HG03442 (cell line): ENCODE data around the gene KLF15.

Experiments used
- ATAC-seq: cut with Tn5 transposase; IDR thresholded peaks from one replicate; pipeline ENCODE4 v1.9.1; 2021; ENCODE audit warnings: mild to moderate bottlenecking, moderate library complexity; ENCODE audit not compliant: unreplicated experiment

KLF15 gene

GRCh38 chr3:126307591-126308393, 49.4 kb downstream of the KLF15 start:
- ATAC-seq = no peak

GRCh38 chr3:126306888-126307482, 50.2 kb downstream of the KLF15 start:
- no peak for ATAC-seq

GRCh38 chr3:126306397-126306796, 50.8 kb downstream of the KLF15 start:
- no peak for ATAC-seq

DNA sequence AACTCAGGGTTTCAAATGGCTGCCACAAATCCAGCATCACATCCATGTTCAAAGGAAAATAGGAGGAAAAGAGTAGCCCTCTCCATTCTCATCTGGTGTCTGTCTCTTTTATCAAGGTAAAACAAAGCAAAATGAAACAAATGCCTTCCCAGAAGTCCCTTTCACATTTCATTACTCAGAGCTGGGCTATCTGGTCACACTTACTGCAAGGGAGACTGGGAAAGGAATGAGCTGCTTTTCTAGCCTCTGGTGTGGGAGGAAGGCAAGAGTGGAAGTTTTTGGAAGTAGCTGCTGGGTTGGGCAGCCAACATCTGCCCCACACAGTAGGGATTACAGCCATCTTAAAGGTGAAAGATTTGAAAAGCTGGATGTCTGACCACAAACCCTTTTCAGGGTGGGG, 51.8 kb downstream of the KLF15 start:
- ATAC-seq = no peak

DNA sequence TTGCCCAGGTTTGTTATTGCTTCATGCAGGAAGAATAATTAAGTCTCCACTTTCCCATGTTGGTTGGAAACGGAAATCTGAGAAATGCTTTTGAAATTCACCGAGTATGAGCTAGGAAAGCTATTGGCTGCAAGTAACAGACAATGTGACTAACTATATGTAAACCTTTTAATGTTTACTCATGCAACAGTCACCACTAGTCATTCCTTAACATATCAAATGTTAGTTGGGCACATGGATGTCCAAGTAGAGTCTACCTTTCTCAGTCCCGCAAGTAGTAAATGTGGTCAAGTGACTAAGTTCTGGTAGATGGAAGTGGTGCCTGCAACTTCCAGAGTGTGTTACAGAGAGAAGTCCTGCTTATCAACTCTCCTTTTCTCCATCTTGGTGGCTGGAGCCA, 52.5 kb downstream of the KLF15 start:
- ATAC-seq = no peak

GRCh38 chr3:126304291-126304690, 52.9 kb downstream of the KLF15 start:
- no peak for ATAC-seq

DNA sequence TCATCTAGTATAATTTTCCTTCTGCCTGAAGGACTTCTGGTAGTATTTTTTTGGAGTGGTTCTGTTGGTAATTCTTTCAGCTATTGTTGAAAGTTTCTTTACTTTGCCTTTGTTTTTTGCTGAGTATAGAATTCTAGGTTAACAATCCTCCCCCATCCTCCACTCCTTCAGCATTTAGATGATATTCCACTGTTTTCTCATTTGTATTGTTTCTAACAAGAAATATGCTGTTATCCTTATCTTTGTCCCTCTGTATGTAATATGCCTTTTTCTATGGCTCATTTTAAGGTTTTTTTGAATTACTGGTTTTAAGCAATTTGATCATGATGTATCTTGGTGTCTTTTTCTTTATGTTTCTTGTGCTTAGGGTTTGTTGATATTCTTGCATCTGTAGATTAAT, 53.9 kb downstream of the KLF15 start:
- no peak for ATAC-seq

DNA sequence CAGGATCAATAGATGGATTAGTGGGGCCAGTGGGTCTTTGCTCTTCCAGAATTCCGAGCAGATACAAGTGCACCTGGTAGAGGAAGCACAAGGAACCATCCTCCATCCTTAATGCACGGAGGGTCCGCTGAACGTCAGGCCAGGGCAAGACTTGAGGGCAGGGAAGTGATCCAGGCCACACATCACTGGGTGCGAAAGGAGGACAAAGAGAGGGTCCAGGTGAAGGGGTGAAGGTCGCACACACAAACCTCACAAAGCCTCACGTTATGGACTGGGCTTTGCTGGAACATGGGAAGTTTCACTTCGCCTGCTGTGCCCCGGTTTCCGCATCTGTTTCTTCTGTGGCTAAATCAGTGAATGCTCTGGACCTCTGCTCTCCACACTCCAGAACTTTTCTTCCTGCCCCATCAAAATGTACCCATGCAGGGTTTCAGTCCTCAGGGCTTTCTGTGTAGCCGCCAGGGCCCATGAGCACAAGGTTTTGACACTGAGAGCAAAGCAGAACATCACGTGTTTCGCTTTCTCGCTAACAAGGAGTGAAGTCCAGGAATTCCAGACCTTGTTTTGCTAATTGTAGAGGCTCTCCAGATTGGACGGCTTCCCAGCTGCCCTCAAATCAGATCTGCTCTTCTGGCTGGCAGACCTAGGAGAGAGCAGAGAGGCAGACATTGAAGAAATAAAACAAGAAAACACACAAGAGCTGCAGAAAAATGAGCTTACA, 56.3 kb downstream of the KLF15 start:
- no peak for ATAC-seq

GRCh38 chr3:126300001-126300760, 57.0 kb downstream of the KLF15 start:
- no peak for ATAC-seq

GRCh38 chr3:126295407-126295939, 61.7 kb downstream of the KLF15 start:
- ATAC-seq = no peak

DNA sequence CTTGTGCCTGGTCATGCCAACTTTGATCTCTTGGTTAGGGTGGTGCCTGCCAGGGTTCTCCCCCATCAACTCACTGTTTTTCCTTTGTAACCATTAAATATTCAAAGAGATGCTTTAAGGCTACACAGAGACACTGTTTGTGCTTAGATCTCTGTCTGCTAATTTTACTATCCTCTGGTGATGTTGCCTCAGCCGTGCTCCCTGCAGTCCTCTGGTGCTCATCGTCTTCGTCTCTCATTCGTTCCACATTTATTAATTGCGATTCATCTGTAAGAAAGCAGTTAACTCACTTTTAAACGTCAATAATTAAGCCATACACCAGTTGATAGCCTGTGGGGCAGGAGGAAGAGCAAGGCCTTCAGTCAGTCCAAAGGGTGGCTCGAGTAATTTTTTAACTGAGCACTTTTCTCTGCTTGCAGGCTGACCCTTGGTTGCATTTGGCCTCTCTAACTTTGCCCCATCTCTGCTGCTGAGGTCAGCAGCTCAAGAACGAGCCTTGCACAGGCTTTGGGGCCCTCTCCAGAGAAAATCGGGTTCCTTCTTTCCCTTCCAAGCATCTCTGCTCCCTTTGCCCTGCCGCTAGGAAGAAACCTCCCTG, 62.9 kb downstream of the KLF15 start:
- ATAC-seq = no peak

- no peak for ATAC-seq
These were observed 63.7 kb downstream of the KLF15 start for GRCh38 chr3:126293370-126294082.
